Activated CD8-positive, alpha-beta T cell treated with anti-CD3 and anti-CD28 coated beads for 36 hours (primary cell): ENCODE results near the gene NMNAT2. TPM values are rescaled to one million over a fixed set of nuclear protein-coding genes. Genes with fewer than 3 reads are reported as not detected.

Experiments used
- ATAC-seq: fragments of 200-7000 bp; cut with Tn5 transposase; one replicate; pipeline ENCODE4 v1.10.0; 2021; ENCODE audit warnings: mild to moderate bottlenecking, moderate library complexity
- CTCF ChIA-PET: fragments of 350-600 bp; sonication (Branson Sonifier 250); formaldehyde crosslinking; loops from one replicate; lab custom pipeline; 2021; ENCODE audit warnings: antibody characterized with exemption; lab: Charles Lee
- POLR2A ChIA-PET: fragments of 350-600 bp; sonication (Branson Sonifier 250); formaldehyde crosslinking; loops from one replicate; lab custom pipeline; 2021; ENCODE audit warnings: antibody characterized with exemption; lab: Charles Lee
- DNase-seq: peaks from one replicate; pipeline ENCODE4 v3.0.0-alpha.2; 2020
- H3K27ac Mint-ChIP-seq: one replicate; pipeline ENCODE4 v1.8.0; 2021; ENCODE audit warnings: mild to moderate bottlenecking, mixed read lengths
- H3K27me3 Mint-ChIP-seq: one replicate; pipeline ENCODE4 v1.8.0; 2021; ENCODE audit warnings: mixed read lengths
- H3K36me3 Mint-ChIP-seq: one replicate; pipeline ENCODE4 v1.8.0; 2021; ENCODE audit warnings: low read depth, mixed read lengths
- H3K4me1 Mint-ChIP-seq: one replicate; pipeline ENCODE4 v1.8.0; 2021; ENCODE audit warnings: low read depth, mixed read lengths
- H3K4me3 Mint-ChIP-seq: one replicate; pipeline ENCODE4 v1.8.0; 2021; ENCODE audit warnings: mild to moderate bottlenecking, moderate library complexity, mixed read lengths
- H3K9me3 Mint-ChIP-seq: one replicate; pipeline ENCODE4 v1.8.0; 2021; ENCODE audit warnings: mixed read lengths
- CTCF ChIP-seq: fragments of 200-600 bp; IDR thresholded peaks from one replicate; pipeline ENCODE4 v1.8.0; 2022; ENCODE audit warnings: antibody characterized with exemption, mild to moderate bottlenecking
- intact Hi-C: fragments of 100-400 bp; cut with micrococcal nuclease; formaldehyde crosslinking; loops from one replicate; pipeline ENCODE4 v1.10.0; 2022
- total RNA-seq, 2 experiments: library from RNA; stranded (reverse); gene quantifications; one replicate each; pipeline ENCODE4 v1.2.3, GENCODE V29; 2021

The NMNAT2 gene
- total RNA-seq, 2 experiments from 2014 or later: not detected

GRCh38 chr1:183209533-183210158, 208.5 kb downstream of the NMNAT2 start:
- peak; percentile 91 for ATAC-seq
- H3K4me3 Mint-ChIP-seq: no peak overlapping the region
- H3K36me3 Mint-ChIP-seq: no peaks in the 10 kb centered on the region
- intact Hi-C loops: no loop called here
- H3K27ac Mint-ChIP-seq: no peak overlapping the region
- no peak for TF ChIP-seq CTCF
- H3K4me1 Mint-ChIP-seq: peaks cover 3% of the 10 kb centered on the region
- DNase-seq: peak; percentile 27
- H3K27me3 Mint-ChIP-seq: no peaks in the 10 kb centered on the region
- ChIA-PET CTCF (interaction anchor here (1.2 kb wide), 2 partner anchors 13 to 39 kb away, joined by 3 to 4 read pairs; no protein-coding TSS in a partner anchor), POLR2A (no interaction called here)
- H3K9me3 Mint-ChIP-seq: no peaks in the 10 kb centered on the region

DNA sequence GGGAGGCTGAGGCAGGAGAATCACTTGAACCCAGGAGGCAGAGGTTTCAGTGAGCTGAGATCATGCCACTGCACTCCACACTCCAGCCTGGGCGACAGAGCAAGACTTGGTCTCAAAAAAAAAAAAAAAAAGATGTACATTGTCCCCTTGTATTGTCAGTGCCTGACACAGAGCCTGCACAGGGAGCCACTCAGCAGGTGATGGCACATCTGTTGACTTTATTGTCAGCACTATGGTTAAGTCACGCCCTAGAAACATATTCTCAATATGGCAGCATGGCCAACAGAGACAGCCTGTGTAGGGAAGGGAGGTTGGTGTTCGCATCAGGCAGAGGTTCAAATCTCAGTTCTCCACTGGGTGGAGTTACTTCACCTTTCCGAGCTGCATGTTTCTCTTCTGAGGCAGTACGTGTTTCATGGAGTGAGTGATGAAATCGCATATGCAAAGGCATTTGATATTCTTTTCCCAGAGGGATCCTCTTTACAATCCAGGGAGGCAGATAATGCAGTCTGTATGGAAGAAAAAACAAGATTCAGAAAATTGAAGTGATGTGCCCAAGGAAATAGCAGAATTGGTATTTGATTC, 211.6 kb downstream of the NMNAT2 start:
- no peak for DNase-seq
- CTCF ChIA-PET: no interaction called here

GRCh38 chr1:183205196-183205781, 212.9 kb downstream of the NMNAT2 start:
- CTCF ChIA-PET: no interaction called here
- Mint-ChIP-seq H3K4me3 (no peak overlapping the region), H3K4me1 (peaks cover 6% of the 10 kb centered on the region), H3K27me3 (peaks cover 5% of the 10 kb centered on the region), H3K9me3 (no peaks in the 10 kb centered on the region), H3K27ac (no peak overlapping the region), H3K36me3 (no peaks in the 10 kb centered on the region)
- intact Hi-C loops: no loop called here
- ATAC-seq: no peak
- TF ChIP-seq CTCF: no peak
- DNase-seq: no peak
- POLR2A ChIA-PET: interaction anchor here (1.4 kb wide), 1 partner anchor 11 kb away, joined by 4 read pairs; no protein-coding TSS in a partner anchor

More for the DNA sequence above, 211.6 kb downstream of the NMNAT2 start:
- Mint-ChIP-seq H3K4me3 (no peak overlapping the region), H3K9me3 (no peaks in the 10 kb centered on the region), H3K36me3 (no peaks in the 10 kb centered on the region), H3K27ac (no peak overlapping the region), H3K27me3 (no peaks in the 10 kb centered on the region), H3K4me1 (peaks cover 6% of the 10 kb centered on the region)
- no peak for TF ChIP-seq CTCF
- no peak for ATAC-seq
- intact Hi-C loops: no loop called here
- POLR2A ChIA-PET: interaction anchor here (1.4 kb wide), 1 partner anchor 10 kb away, joined by 4 read pairs; no protein-coding TSS in a partner anchor

- H3K4me1 Mint-ChIP-seq: peaks cover 6% of the 10 kb centered on the region
- CTCF ChIA-PET: no interaction called here
- intact Hi-C loops: no loop called here
- no peaks in the 10 kb centered on the region for H3K36me3 Mint-ChIP-seq
- DNase-seq: peak; percentile 17
- peaks cover 8% of the 10 kb centered on the region for H3K27me3 Mint-ChIP-seq
- no peak for ATAC-seq
- TF ChIP-seq CTCF: no peak
- POLR2A ChIA-PET: no interaction called here
- H3K27ac Mint-ChIP-seq: no peak overlapping the region
- no peaks in the 10 kb centered on the region for H3K9me3 Mint-ChIP-seq
- H3K4me3 Mint-ChIP-seq: no peak overlapping the region
Measured at GRCh38 chr1:183203094-183203493, 215.1 kb downstream of the NMNAT2 start.

DNA sequence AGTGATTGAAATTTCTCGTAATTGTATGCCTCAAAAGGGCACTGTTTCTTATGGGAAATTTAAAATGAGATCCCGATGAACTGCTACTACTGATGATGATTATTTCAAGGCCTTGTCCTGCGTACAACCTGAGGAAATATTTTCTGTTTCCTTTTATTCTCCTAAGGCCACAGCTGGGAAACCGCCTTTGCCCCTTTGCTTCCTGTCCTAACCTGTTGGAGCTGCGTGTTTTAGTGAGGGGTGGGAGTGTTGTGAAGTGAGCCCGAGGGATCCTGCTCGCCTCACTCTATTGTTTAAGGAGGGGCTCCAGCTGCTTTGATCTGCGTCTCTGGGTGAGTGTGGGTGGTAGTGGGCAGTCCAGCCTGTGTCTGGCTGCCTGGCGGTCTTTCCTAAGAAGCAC, 217.7 kb downstream of the NMNAT2 start:
- H3K27ac Mint-ChIP-seq: no peak overlapping the region
- H3K4me1 Mint-ChIP-seq: peaks cover 8% of the 10 kb centered on the region
- H3K4me3 Mint-ChIP-seq: no peak overlapping the region
- TF ChIP-seq CTCF: no peak
- ChIA-PET CTCF (no interaction called here), POLR2A (no interaction called here)
- ATAC-seq (no peak), DNase-seq (no peak)
- peaks cover 11% of the 10 kb centered on the region for H3K27me3 Mint-ChIP-seq
- H3K36me3 Mint-ChIP-seq: no peaks in the 10 kb centered on the region
- intact Hi-C loops: no loop called here
- H3K9me3 Mint-ChIP-seq: no peaks in the 10 kb centered on the region
